ENCODE data around the gene MAGT1.

GRCh38 chrX:77779695-77780094, 115.5 kb downstream of the MAGT1 start:
- no peak for TF ChIP-seq CTCF (conservative IDR thresholded peaks at IDR 0.05)
- TF ChIP-seq ZFX (IDR thresholded peaks at IDR 0.05) = no peak
